DND-41 (cell line): ENCODE results near the gene KIAA1671.

Source experiments
- CTCF ChIP-seq: IDR thresholded peaks from 2 replicates; pipeline ENCODE4 v1.5.1; 2012; ENCODE audit warnings: borderline replicate concordance, low read length, moderate library complexity, mild to moderate bottlenecking; ENCODE audit not compliant: poor library complexity, severe bottlenecking; ENCODE audit errors: extremely low read depth
- EZH2 ChIP-seq: IDR thresholded peaks from 3 replicates; pipeline ENCODE4 v1.6.1; 2012; ENCODE audit warnings: borderline replicate concordance, low read depth, mild to moderate bottlenecking, moderate library complexity, low read length, inconsistent platforms; ENCODE audit not compliant: severe bottlenecking

- TF ChIP-seq EZH2 (no peak), CTCF (no peak)
Observed at GRCh38 chr22:25120093-25120561, 167.6 kb downstream of the KIAA1671 start.
